Mammary epithelial cell (primary cell): ENCODE measurements around the gene ARID1B.

Source experiments
- CTCF ChIP-seq, 2 donors: IDR thresholded peaks in 1 of 2; conservative IDR thresholded peaks in 1 of 2; 2 replicates each; pipeline ENCODE4 v1.5.1; 2011 to 2012; ENCODE audit warnings: inconsistent platforms in 2 of 2, low read length in 2 of 2, mild to moderate bottlenecking in 2 of 2, control low read depth in 1 of 2, low read depth in 1 of 2; ENCODE audit not compliant: insufficient read depth in 1 of 2; ENCODE audit errors: extremely low read depth in 1 of 2
- EZH2 ChIP-seq: IDR thresholded peaks from 2 replicates; pipeline ENCODE4 v1.6.1; 2012; ENCODE audit warnings: low read length, inconsistent platforms, borderline replicate concordance

- TF ChIP-seq CTCF (conservative IDR thresholded peaks at IDR 0.05 in 1 of 2, IDR thresholded peaks at IDR 0.05 in 1 of 2; ENCODE audit: extremely low read depth in 1 of 2, insufficient read depth in 1 of 2, low read depth in 1 of 2, low read length in 2 of 2), result no peak
- no peak for TF ChIP-seq EZH2
Measured at GRCh38 chr6:156840136-156840535, 63.0 kb downstream of the ARID1B start.
